Endodermal cell (in vitro differentiated cells): ENCODE data around the gene SAG. TPM values are rescaled to one million over a fixed set of nuclear protein-coding genes. Genes with fewer than 3 reads are reported as not detected.

Experiments
- DNase-seq: peaks from one replicate; pipeline ENCODE4 v3.0.0-alpha.2; 2017
- H3K27ac ChIP-seq: 2 replicates; pipeline ENCODE4 v1.5.1; 2013; ENCODE audit warnings: mild to moderate bottlenecking, low read depth, low read length, moderate library complexity
- H3K27me3 ChIP-seq: 2 replicates; pipeline ENCODE4 v1.6.1; 2013; ENCODE audit warnings: mild to moderate bottlenecking, low read length, moderate library complexity; ENCODE audit not compliant: insufficient read depth, control insufficient read depth, poor library complexity, severe bottlenecking
- H3K36me3 ChIP-seq: 2 replicates; pipeline ENCODE4 v1.7.0; 2013; ENCODE audit warnings: mild to moderate bottlenecking, low read length, moderate library complexity; ENCODE audit not compliant: control insufficient read depth, insufficient read depth
- H3K4me1 ChIP-seq: one replicate; pipeline ENCODE4 v1.7.0; 2013; ENCODE audit warnings: low read length; ENCODE audit not compliant: control insufficient read depth, insufficient read depth
- H3K4me3 ChIP-seq: 2 replicates; pipeline ENCODE4 v1.5.1; 2013; ENCODE audit warnings: mild to moderate bottlenecking, low read length, moderate library complexity
- H3K9ac ChIP-seq: 2 replicates; pipeline ENCODE4 v1.6.1; 2013; ENCODE audit warnings: mild to moderate bottlenecking, low read length, moderate library complexity; ENCODE audit not compliant: poor library complexity, severe bottlenecking; ENCODE audit errors: extremely low read depth
- H3K9me3 ChIP-seq: 2 replicates; pipeline ENCODE4 v1.6.1; 2013; ENCODE audit warnings: mild to moderate bottlenecking, low read length, moderate library complexity; ENCODE audit not compliant: control insufficient read depth
- H3K27ac Mint-ChIP-seq: 2 replicates; pipeline ENCODE4 v1.8.0; 2020; ENCODE audit warnings: mixed read lengths
- H3K27me3 Mint-ChIP-seq: 2 replicates; pipeline ENCODE4 v1.8.0; 2021; ENCODE audit warnings: mild to moderate bottlenecking, mixed read lengths; ENCODE audit not compliant: insufficient read depth
- H3K36me3 Mint-ChIP-seq: 2 replicates; pipeline ENCODE4 v1.8.0; 2020; ENCODE audit warnings: low read depth, mixed read lengths
- H3K4me1 Mint-ChIP-seq: 2 replicates; pipeline ENCODE4 v1.8.0; 2020; ENCODE audit warnings: mixed read lengths
- H3K4me3 Mint-ChIP-seq: 2 replicates; pipeline ENCODE4 v1.8.0; 2020; ENCODE audit warnings: mild to moderate bottlenecking, moderate library complexity, mixed read lengths
- H3K9me3 Mint-ChIP-seq: 2 replicates; pipeline ENCODE4 v1.8.0; 2020; ENCODE audit warnings: mild to moderate bottlenecking, mixed read lengths
- WGBS, 2 experiments: methylation state at CpG; one replicate each; pipeline versions ENCODE4 v1.1.5 to v1.1.7; 2013; ENCODE audit warnings: missing lambda C conversion rate in 2 of 2, mixed read lengths in 1 of 2; ENCODE audit not compliant: insufficient coverage in 1 of 2, insufficient read length in 1 of 2; 5-methylcytosine and 5-hydroxymethylcytosine counted together
- total RNA-seq, 2 donors: library from RNA; stranded (reverse); fragmentation: NEBNext Ultra II Directional in 1 of 2; extraction: Animal tissue kit (Norgen Biotek cat#: 25700) in 1 of 2; gene quantifications; 2 replicates in 1 of 2; 3 replicates in 1 of 2; pipeline ENCODE4 v1.2.1, GENCODE V29; 2021
- TF ChIP-seq, protein P1 (sequence below): fragments of 200-600 bp; sonication (generic); conservative IDR thresholded peaks from 2 replicates; pipeline ENCODE4 v1.5.0; 2021; ENCODE audit warnings: antibody characterized with exemption, mild to moderate bottlenecking

The SAG gene
- total RNA-seq, 2 donors from 2014 or later: not detected

DNA sequence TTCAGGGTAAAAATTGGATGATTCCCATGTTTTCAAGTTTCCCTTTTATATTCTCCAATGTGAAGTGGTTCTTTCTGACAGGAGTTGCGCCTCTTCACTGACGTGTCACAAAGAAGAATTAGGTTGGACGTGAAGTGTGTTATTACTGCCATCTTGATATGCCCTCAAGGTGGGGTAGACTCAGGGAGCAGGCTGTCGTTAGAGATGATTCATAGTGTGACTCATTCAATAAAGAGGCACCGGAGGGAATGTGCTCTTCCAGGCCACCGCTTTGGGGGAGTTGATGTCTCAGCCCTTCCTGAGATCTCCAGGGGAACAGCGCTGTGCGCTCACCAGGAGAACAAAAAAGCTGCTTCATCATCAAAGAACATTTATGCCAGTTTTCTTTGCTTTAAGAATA is 43.1 kb downstream of the SAG start:
- H3K4me3 Mint-ChIP-seq: no peak overlapping the region
- WGBS, 2 experiments: 64 to 73% methylated on average over 7 to 8 of the region's 8 CpGs

DNA sequence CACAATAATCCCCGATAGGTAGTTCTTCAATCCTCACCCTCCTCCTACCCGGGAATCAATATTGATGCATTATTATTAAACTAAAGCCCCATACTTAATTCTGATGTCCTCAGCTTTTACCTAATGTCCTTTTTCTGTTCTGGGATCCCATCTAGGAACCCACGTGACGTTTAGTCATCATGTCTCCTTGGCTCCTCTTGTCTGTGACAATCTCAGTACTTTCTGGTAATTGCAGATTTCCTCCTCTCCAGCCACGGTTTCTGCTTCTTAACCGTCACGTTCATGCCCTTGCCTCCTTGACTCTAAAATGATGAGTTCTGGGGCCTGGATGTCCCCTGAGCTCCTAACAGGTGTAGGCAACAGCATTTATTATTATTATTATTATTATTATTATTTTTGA is 43.8 kb downstream of the SAG start:
- WGBS, 2 experiments: 94 to 100% methylated on average over 4 to 7 of the region's 7 CpGs
- DNase-seq: no peak
- H3K4me1 Mint-ChIP-seq: peaks cover 38% of the 10 kb centered on the region
- H3K27me3 ChIP-seq: peaks cover 66% of the 10 kb centered on the region
- H3K27me3 Mint-ChIP-seq: peaks cover 77% of the 10 kb centered on the region
- H3K9me3 ChIP-seq: peaks cover 6% of the 10 kb centered on the region
- H3K27ac ChIP-seq: no peak overlapping the region
- TF ChIP-seq, protein P1, sequence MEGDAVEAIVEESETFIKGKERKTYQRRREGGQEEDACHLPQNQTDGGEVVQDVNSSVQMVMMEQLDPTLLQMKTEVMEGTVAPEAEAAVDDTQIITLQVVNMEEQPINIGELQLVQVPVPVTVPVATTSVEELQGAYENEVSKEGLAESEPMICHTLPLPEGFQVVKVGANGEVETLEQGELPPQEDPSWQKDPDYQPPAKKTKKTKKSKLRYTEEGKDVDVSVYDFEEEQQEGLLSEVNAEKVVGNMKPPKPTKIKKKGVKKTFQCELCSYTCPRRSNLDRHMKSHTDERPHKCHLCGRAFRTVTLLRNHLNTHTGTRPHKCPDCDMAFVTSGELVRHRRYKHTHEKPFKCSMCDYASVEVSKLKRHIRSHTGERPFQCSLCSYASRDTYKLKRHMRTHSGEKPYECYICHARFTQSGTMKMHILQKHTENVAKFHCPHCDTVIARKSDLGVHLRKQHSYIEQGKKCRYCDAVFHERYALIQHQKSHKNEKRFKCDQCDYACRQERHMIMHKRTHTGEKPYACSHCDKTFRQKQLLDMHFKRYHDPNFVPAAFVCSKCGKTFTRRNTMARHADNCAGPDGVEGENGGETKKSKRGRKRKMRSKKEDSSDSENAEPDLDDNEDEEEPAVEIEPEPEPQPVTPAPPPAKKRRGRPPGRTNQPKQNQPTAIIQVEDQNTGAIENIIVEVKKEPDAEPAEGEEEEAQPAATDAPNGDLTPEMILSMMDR: no peak
- H3K4me1 ChIP-seq: no peaks in the 10 kb centered on the region
- H3K4me3 ChIP-seq: no peak overlapping the region
- H3K36me3 ChIP-seq: no peaks in the 10 kb centered on the region
- peaks cover 8% of the 10 kb centered on the region for H3K9me3 Mint-ChIP-seq
- H3K36me3 Mint-ChIP-seq: no peaks in the 10 kb centered on the region
- H3K9ac ChIP-seq: no peak overlapping the region
- no peak overlapping the region for H3K27ac Mint-ChIP-seq
- no peak overlapping the region for H3K4me3 Mint-ChIP-seq

More for the DNA sequence above, 43.1 kb downstream of the SAG start:
- Mint-ChIP-seq H3K27me3 (peaks cover 70% of the 10 kb centered on the region), H3K4me1 (peaks cover 31% of the 10 kb centered on the region), H3K27ac (no peak overlapping the region), H3K9me3 (peaks cover 8% of the 10 kb centered on the region), H3K36me3 (no peaks in the 10 kb centered on the region)
- TF ChIP-seq, protein P1: no peak
- Histone ChIP-seq H3K9me3 (peaks cover 6% of the 10 kb centered on the region), H3K27ac (no peak overlapping the region), H3K27me3 (peaks cover 60% of the 10 kb centered on the region), H3K4me1 (no peaks in the 10 kb centered on the region), H3K36me3 (no peaks in the 10 kb centered on the region), H3K4me3 (no peak overlapping the region), H3K9ac (no peak overlapping the region)
- no peak for DNase-seq

DNA sequence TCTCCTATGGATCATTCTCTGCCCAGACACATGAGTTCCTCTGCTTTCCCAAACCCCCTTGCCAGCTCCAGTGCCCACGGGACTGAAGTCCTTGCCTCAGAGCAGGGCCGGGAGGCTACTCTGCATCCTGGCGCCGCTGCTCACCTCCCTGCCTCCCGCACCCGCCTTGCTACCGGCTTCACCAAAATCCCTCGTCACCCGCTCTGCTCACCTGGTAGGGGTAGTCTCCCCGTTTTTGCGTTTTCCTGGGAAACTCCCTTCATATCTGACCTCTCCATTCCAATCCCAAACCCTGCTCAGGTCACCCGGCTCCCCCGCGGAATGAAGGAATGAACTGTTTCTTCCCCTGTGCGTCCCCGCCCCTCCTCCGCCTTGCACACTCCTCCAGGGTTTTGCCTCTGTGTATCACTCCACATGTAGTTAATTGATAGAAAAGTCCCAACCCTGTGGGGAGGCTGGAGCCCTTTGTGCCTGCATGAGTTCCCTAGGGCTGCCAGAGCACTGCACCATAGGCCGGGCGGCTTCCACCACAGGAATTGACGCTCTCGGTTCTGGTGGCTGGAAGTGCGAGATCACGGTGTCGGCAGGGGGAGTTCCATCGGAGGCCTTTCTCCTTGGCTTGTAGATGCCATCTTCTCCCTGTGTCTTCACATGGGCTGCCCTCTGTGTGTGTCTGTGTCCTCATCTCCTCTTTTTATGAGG is 44.7 kb downstream of the SAG start:
- H3K36me3 Mint-ChIP-seq: peaks cover 3% of the 10 kb centered on the region
- H3K4me1 ChIP-seq: no peaks in the 10 kb centered on the region
- H3K27me3 ChIP-seq: peaks cover 66% of the 10 kb centered on the region
- peaks cover 6% of the 10 kb centered on the region for H3K9me3 ChIP-seq
- H3K4me3 Mint-ChIP-seq: no peak overlapping the region
- H3K4me1 Mint-ChIP-seq: peaks cover 44% of the 10 kb centered on the region
- H3K27me3 Mint-ChIP-seq: peaks cover 80% of the 10 kb centered on the region
- TF ChIP-seq, protein P1: no peak
- no peaks in the 10 kb centered on the region for H3K36me3 ChIP-seq
- peaks cover 8% of the 10 kb centered on the region for H3K9me3 Mint-ChIP-seq
- DNase-seq: no peak
- H3K9ac ChIP-seq: no peak overlapping the region
- WGBS, 2 experiments: 95 to 98% methylated on average over 14 to 25 of the region's 25 CpGs
- no peak overlapping the region for H3K4me3 ChIP-seq
- no peak overlapping the region for H3K27ac ChIP-seq
- no peak overlapping the region for H3K27ac Mint-ChIP-seq
